ENCODE results near the gene CSNK2B.

Gene CSNK2B

DNA sequence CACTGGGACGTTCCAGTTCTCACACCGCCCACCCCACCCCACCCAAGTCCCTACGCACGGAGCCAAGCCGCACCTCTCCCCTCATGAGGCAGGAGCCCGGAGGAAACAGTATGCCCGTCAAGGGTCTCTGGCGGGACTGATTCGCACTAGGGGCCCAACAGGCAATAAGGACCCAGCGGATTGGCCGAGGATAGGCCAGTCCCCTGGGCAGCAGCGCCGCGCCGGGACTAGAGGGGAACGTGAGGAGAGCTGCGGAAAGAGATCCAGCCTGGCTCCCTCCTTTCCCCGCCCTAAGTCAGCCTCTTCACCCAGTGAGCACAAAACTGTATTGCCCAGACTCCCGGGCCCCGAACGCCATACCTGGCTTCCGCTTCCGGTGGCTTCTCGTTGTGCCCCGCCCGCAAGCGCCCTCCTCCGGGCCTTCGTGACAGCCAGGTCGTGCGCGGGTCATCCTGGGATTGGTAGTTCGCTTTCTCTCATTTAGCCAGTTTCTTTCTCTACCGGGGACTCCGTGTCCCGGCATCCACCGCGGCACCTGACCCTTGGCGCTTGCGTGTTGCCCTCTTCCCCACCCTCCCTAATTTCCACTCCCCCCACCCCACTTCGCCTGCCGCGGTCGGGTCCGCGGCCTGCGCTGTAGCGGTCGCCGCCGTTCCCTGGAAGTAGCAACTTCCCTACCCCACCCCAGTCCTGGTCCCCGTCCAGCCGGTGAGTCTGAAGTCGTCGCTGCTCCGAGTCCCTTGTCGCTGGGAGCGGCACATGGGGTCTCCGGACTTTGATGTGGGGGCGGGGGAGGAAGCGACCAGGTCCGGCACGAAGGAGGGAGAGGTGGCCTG, at the start of gene CSNK2B:
TSS of gene CSNK2B (plus strand) at position 580 of the 836 bp plus-strand sequence. CDS start 752 bp downstream, outside the sequence.
- peak; percentile 96 for DNase-seq

DNA sequence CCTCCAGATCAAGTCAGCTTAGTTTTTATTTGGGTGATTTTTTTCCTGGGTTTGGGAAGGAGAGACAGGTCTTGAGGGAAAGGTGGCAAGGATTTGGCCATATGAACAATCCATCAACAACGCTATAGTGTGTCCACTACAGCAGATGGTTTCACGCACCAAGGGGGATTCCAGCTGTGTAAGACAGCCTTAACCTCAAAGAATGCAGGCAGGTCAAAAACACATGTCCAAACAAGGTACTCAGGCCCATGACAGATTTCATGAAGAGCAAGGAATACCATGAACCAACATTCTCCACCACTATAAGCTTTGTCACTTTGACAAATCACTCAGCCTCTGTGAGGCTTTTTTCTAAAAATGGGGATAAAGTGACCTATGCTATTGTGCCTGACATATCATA, 48.9 kb upstream of the CSNK2B start:
- DNase-seq: no peak

DNA sequence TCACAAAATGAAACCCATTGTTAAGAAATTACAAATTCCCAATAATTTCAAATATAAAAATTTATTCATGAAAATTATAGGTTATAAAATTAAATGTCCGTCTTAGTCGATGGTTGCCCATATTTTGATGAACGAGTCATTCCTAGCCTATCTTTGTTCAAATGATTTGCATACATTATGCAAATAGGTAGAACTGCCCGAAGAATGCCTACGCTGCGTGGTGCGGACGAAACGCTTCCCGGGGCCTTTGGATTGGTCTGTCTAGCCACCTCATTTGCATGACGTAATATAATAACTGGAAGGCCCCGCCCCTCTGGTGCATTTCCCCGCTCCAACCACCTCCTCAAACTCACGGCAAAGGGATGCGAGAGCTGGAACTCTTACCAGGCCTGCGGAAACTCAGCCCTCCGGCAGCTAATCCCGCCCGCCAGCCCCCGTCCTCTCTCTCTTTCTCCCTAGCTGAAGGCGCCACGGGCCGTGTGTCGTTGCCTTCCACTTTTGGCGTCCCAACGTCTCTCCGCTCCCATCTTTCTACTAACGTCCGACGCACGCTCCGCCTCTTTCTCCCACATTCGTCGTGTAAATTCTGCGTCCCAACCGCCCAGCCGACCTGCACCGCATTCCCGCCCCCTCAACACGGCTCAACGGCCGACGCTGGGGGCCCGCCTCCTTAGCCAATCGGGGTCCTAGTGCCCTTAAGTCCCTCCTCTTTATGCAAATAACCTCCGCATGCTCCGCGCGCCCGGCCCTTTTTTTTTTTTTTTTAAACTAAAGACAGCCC, 45.9 kb upstream of the CSNK2B start:
- peak; percentile 97 to 98 for DNase-seq

- peak; percentile 38 to 97 for DNase-seq
Measured at GRCh38 chr6:31620586-31621319, 45.1 kb upstream of the CSNK2B start, which contains the start of gene PRRC2A. PRRC2A (plus strand) TSS chr6:31620715; CDS start chr6:31622790, 2,075 bp downstream.

- no peak for DNase-seq
Measured at GRCh38 chr6:31621320-31621939, 44.5 kb upstream of the CSNK2B start.

- DNase-seq: no peak
Measured at GRCh38 chr6:31621991-31622390, 43.9 kb upstream of the CSNK2B start.

DNA sequence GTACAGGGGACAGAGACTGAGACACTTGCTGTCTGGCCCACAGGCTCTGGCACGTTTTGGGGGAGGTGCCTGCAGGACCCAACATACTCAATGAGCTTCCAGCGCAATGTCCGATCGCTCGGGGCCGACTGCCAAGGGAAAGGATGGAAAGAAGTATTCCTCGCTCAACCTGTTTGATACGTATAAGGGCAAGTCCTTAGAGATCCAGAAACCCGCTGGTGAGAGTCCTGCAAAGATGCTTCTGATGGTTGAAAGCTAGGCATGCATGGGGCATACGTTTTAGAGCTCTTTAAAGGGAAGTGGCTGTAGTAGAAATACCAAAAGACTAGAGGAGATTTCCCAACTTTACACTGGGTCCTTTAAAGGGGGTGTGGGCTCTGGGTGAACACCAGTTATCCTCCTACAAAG, 43.2 kb upstream of the CSNK2B start:
- no peak for DNase-seq

DNA sequence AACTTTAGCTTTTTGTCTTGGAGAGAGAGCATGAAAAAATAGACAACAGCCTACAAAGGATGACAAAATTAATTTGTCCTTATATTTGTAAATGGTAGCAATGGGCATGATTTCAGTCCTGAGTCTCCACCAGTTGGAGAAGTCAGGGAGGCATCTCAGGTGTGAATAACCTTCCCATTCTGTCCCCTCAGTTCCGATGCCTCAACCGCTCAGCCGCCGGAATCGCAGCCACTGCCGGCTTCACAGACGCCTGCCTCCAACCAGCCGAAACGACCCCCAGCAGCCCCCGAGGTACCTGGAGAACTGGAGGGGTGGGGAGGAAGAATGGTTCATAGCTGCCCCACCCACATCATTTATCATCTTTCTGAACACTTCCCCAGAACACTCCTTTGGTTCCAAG, 41.8 kb upstream of the CSNK2B start:
- no peak for DNase-seq

GRCh38 chr6:31626952-31627351, 38.9 kb upstream of the CSNK2B start:
- DNase-seq: no peak

DNA sequence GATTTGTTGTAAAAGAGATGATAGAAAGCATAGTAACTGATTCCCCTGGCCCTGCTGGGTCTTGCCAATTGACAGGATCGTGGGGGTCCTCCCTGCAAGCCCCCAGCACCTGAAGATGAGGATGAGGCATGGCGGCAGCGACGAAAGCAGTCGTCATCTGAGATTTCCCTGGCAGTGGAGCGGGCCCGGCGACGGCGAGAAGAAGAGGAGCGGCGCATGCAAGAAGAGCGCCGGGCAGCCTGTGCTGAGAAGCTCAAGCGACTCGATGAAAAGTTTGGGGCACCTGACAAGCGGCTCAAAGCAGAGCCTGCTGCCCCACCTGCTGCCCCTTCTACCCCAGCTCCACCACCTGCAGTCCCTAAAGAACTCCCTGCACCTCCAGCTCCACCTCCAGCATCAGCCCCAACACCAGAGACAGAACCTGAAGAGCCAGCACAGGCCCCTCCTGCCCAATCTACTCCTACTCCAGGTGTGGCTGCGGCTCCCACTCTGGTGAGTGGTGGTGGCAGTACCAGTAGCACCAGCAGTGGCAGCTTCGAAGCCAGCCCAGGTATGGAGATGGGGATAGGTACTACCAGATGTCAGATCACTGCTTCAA, 38.1 kb upstream of the CSNK2B start:
- no peak for DNase-seq

DNA sequence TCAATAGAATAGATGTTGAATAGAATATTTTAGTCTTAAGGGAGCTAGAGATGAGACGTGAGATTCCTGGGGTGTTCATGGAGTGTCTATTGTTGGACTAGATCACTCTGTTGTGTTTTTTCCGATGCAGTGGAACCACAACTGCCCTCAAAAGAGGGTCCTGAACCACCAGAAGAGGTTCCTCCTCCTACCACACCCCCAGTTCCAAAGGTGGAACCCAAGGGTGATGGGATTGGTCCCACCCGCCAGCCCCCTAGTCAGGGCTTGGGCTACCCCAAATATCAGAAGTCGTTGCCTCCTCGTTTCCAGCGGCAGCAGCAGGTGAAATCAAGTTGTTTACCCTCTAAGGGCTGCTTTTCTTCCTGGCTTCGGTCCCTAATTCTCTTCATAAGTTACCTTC, 36.9 kb upstream of the CSNK2B start:
- DNase-seq: no peak

DNA sequence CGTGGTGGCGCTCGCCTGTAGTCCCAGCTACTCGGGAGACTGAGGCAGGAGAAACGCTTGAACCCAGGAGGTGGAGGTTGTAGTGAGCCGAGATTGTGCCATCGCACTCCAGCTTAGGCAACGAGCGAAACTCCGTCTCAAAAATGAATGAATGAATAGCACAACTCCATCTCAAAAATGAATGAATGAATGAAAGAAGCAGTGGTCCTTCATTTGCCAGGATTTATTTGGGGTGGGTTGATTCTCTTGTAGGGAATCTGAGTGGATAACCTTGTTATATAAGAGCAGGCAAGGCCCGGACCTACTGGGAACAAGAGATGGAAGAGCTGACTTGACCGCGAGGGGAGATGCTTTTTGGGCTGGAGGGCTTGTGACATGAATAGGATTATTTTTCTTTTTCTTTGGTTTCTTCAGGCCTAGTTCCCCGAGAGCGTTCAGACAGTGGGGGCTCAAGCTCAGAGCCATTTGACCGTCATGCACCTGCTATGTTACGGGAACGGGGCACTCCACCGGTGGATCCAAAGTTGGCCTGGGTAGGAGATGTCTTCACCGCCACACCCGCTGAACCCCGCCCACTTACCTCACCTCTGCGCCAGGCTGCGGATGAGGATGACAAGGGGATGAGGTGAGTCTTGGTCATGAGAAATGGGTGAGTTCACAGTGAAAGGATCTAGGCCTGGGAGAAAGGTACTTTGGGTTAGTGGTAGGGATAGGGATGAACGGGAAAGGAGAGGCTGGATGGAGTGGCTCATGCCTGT, 35.5 kb upstream of the CSNK2B start:
- DNase-seq: no peak

- DNase-seq: no peak
Measured at GRCh38 chr6:31631209-31631608, 34.7 kb upstream of the CSNK2B start.

DNA sequence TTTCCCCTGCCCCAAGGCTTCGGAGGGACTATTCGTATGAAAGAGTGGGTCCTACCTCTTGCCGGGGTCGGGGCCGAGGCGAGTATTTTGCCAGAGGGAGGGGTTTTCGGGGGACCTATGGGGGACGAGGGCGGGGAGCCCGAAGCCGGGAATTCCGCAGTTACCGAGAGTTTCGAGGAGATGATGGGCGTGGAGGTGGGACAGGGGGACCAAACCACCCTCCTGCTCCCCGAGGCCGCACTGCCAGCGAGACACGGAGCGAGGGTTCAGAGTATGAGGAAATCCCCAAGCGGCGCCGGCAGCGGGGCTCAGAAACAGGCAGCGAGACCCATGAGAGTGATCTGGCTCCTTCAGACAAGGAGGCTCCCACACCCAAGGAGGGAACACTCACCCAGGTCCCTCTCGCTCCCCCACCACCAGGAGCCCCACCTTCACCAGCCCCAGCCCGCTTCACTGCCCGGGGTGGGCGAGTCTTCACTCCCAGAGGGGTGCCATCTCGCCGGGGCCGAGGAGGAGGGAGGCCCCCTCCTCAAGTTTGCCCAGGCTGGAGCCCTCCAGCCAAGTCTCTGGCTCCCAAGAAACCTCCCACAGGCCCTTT, 34.1 kb upstream of the CSNK2B start:
- no peak for DNase-seq

DNA sequence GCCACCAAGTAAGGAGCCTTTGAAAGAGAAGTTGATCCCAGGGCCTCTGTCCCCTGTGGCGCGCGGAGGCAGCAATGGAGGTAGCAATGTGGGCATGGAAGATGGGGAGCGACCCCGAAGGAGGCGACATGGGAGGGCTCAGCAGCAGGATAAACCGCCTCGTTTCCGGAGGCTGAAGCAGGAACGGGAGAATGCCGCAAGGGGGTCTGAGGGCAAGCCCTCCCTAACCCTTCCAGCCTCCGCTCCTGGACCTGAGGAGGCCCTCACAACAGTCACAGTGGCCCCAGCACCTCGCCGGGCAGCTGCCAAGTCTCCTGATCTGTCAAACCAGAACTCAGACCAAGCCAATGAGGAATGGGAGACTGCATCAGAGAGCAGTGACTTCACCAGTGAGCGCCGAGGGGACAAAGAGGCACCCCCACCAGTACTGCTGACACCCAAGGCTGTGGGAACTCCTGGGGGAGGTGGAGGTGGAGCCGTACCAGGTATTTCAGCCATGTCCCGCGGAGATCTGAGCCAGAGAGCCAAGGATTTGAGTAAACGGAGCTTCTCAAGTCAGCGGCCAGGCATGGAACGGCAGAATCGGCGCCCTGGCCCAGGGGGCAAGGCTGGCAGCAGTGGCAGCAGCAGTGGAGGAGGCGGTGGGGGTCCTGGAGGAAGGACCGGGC, 33.5 kb upstream of the CSNK2B start:
- DNase-seq: no peak

DNA sequence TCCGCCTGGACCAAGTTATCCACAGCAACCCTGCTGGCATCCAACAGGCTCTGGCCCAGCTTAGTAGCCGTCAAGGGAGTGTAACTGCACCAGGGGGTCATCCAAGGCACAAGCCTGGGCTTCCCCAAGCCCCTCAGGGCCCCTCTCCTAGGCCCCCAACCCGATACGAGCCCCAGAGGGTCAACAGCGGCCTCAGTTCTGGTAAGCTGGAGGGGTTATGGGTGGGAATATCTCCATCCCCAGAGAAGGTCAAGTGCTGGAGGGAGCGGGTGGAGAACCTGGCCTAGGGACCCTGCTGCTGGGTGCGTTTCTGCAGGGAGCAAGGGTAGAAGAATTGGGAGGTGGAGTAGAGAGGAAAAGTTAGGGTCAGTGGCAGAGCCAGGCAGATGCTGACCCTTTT, 32.4 kb upstream of the CSNK2B start:
- DNase-seq: no peak

- DNase-seq: no peak
Measured at GRCh38 chr6:31634131-31634530, 31.7 kb upstream of the CSNK2B start.

- DNase-seq: no peak
Measured at GRCh38 chr6:31634969-31635575, 30.8 kb upstream of the CSNK2B start.

DNA sequence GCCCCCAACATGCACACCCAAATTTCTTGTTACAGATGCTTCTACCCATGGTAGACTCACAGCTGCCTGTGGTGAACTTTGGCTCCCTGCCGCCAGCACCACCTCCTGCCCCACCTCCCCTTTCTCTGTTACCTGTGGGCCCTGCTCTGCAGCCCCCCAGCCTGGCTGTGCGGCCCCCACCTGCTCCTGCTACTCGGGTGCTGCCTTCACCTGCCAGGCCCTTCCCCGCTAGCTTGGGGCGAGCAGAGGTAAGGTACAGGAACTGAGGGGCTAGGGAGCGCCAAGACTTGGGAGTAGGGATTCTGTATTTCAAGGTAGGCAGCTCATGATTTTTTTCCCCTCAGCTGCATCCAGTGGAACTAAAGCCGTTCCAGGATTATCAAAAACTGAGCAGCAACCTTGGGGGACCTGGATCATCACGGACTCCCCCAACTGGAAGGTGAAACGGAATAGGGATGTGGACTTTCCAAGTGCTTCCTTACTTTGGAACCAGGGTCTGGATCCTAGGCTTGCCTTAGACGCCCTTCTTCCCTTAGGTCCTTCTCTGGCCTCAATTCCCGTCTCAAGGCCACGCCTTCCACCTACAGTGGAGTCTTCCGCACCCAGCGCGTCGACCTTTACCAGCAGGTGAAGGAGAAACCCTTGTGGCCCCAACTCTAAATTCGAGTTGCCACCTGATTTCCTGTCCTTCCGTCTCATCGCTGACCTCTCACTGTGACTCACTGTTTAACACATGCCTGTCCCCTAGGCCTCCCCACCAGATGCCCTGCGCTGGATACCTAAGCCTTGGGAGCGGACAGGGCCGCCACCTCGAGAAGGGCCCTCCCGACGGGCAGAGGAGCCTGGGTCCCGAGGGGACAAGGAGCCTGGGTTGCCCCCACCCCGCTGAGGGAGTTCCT, 28.9 kb upstream of the CSNK2B start:
- DNase-seq: no peak

All from bone marrow (tissue), 2 donors.